ENCODE measurements around the gene SPHK2.
"Not testable (repeated sequence)": the region's sequence is repeated elsewhere in the genome, so short reads cannot be mapped to it uniquely, and the experiment has no call there.

SPHK2 gene

GRCh38 chr19:48575931-48576622 is 43.2 kb upstream of the SPHK2 start:
- Histone ChIP-seq H3K9me3 (ENCODE audit: insufficient read depth, low read length) (no peaks in the 10 kb centered on the region), H3K27ac (ENCODE audit: low read length) (no peak overlapping the region)

GRCh38 chr19:48577908-48578307 is 41.4 kb upstream of the SPHK2 start:
- not testable (repeated sequence) for H3K4me2 ChIP-seq (ENCODE audit: low read length)

More at GRCh38 chr19:48575931-48576622, 43.2 kb upstream of the SPHK2 start:
- H3K27me3 ChIP-seq (ENCODE audit: low read depth, low read length): no peaks in the 10 kb centered on the region
- H3K4me1 ChIP-seq (ENCODE audit: low read length): peaks cover 5% of the 10 kb centered on the region
- no peaks in the 10 kb centered on the region for H4K20me1 ChIP-seq (ENCODE audit: insufficient read depth, low read length)
- no peak overlapping the region for H3K4me2 ChIP-seq (ENCODE audit: low read length)
- TF ChIP-seq EZH2phosphoT487 (IDR thresholded peaks at IDR 0.05; ENCODE audit: low read depth) (no peak), CTCF (IDR thresholded peaks at IDR 0.05; ENCODE audit: low read depth, low read length) (no peak)
- H3K36me3 ChIP-seq (replicated peaks; ENCODE audit: low read depth, low read length): no peaks in the 10 kb centered on the region
- H2AFZ ChIP-seq (ENCODE audit: low read depth, low read length): no peak overlapping the region
- H3K9ac ChIP-seq (ENCODE audit: low read length): no peak overlapping the region
- H3K4me3 ChIP-seq (ENCODE audit: low read length): no peak overlapping the region
- H3K79me2 ChIP-seq (ENCODE audit: low read length): no peaks in the 10 kb centered on the region

DNA sequence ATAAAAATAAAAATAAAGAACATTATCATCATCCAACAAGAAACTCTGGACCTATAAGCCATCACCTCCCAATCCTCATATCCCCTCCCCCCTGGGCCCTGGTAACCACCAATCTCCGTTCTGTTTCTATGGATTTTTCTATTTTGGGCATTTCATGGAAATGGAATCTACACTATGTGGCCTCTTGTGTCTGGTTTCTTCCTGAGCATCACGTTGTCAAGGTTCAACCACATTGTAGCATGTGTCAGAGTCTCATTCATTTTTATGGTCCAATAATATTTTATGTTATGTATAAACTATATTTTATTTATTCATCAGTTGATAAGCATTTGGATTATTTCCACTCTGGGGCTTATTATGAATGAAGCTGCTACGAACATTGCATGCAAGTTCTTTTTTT is 40.4 kb upstream of the SPHK2 start:
- H4K20me1 ChIP-seq (ENCODE audit: insufficient read depth, low read length): no peaks in the 10 kb centered on the region
- TF ChIP-seq EZH2phosphoT487 (IDR thresholded peaks at IDR 0.05; ENCODE audit: low read depth) (no peak), CTCF (IDR thresholded peaks at IDR 0.05; ENCODE audit: low read depth, low read length) (no peak)
- H2AFZ ChIP-seq (ENCODE audit: low read depth, low read length): no peak overlapping the region
- H3K36me3 ChIP-seq (replicated peaks; ENCODE audit: low read depth, low read length): no peaks in the 10 kb centered on the region
- no peak overlapping the region for H3K27ac ChIP-seq (ENCODE audit: low read length)
- no peaks in the 10 kb centered on the region for H3K79me2 ChIP-seq (ENCODE audit: low read length)
- no peaks in the 10 kb centered on the region for H3K9me3 ChIP-seq (ENCODE audit: insufficient read depth, low read length)
- no peaks in the 10 kb centered on the region for H3K27me3 ChIP-seq (ENCODE audit: low read depth, low read length)
- no peak overlapping the region for H3K4me3 ChIP-seq (ENCODE audit: low read length)
- no peak overlapping the region for H3K4me2 ChIP-seq (ENCODE audit: low read length)
- H3K9ac ChIP-seq (ENCODE audit: low read length): no peak overlapping the region
- H3K4me1 ChIP-seq (ENCODE audit: low read length): peaks cover 5% of the 10 kb centered on the region

More at GRCh38 chr19:48577908-48578307, 41.4 kb upstream of the SPHK2 start:
- H3K9ac ChIP-seq (ENCODE audit: low read length); H3K79me2 ChIP-seq (ENCODE audit: low read length); H3K4me1 ChIP-seq (ENCODE audit: low read length); H3K4me3 ChIP-seq (ENCODE audit: low read length); H3K27me3 ChIP-seq (ENCODE audit: low read depth, low read length); H4K20me1 ChIP-seq (ENCODE audit: insufficient read depth, low read length); H3K9me3 ChIP-seq (ENCODE audit: insufficient read depth, low read length); H2AFZ ChIP-seq (ENCODE audit: low read depth, low read length); H3K27ac ChIP-seq (ENCODE audit: low read length); H3K36me3 ChIP-seq (replicated peaks; ENCODE audit: low read depth, low read length): not testable (repeated sequence)

DNA sequence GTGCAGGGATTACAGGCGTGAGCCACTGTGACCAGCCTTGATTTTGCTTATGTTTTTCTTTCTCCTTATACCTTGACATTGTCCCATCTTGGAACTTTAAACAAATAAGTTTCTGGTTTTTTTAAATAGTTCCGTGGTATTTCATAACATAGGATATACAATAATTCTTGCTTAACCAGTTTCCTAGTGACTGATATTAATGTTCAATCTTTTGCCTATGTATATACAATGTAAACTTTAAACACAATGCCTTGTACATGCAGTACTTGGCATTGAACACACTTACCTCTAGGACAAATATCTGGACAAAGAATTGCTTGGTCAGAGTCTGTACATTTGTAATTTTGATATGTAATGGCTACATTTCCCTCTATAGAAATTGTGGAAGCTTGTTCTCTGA is 37.1 kb upstream of the SPHK2 start:
- no peak overlapping the region for H3K4me2 ChIP-seq (ENCODE audit: low read length)
- no peak overlapping the region for H3K27ac ChIP-seq (ENCODE audit: low read length)
- peaks cover 3% of the 10 kb centered on the region; the same call in 1 of the 2 replicates for H3K4me1 ChIP-seq (ENCODE audit: low read length)
- no peaks in the 10 kb centered on the region for H3K79me2 ChIP-seq (ENCODE audit: low read length)
- no peaks in the 10 kb centered on the region for H3K36me3 ChIP-seq (replicated peaks; ENCODE audit: low read depth, low read length)
- H3K27me3 ChIP-seq (ENCODE audit: low read depth, low read length): no peaks in the 10 kb centered on the region
- H2AFZ ChIP-seq (ENCODE audit: low read depth, low read length): no peak overlapping the region
- H4K20me1 ChIP-seq (ENCODE audit: insufficient read depth, low read length): no peaks in the 10 kb centered on the region
- H3K9ac ChIP-seq (ENCODE audit: low read length): no peak overlapping the region
- H3K4me3 ChIP-seq (ENCODE audit: low read length): no peak overlapping the region
- no peaks in the 10 kb centered on the region for H3K9me3 ChIP-seq (ENCODE audit: insufficient read depth, low read length)
- TF ChIP-seq CTCF (IDR thresholded peaks at IDR 0.05; ENCODE audit: low read depth, low read length) (no peak), EZH2phosphoT487 (IDR thresholded peaks at IDR 0.05; ENCODE audit: low read depth) (no peak)
